Small intestine (tissue), 7 donors: Measurements from ENCODE around the gene AGPS. TPM values are rescaled to one million over a fixed set of nuclear protein-coding genes. Genes with fewer than 3 reads are reported as not detected.

Experiments used
- DNase-seq, 2 donors: peaks; one replicate each; pipeline versions ENCODE4 v3.0.0 to v3.0.0-alpha.2; 2013
- FAIRE-seq: peaks from 2 replicates; lab custom pipeline; 2012; peaks lifted over from hg19 to GRCh38; lab: Jason Lieb, UNC
- H3K27ac ChIP-seq, 3 donors: one replicate each; pipeline ENCODE4 v1.5.1; 2013; ENCODE audit warnings: low read length in 2 of 3, mild to moderate bottlenecking in 2 of 3, control low read depth in 1 of 3, inconsistent platforms in 1 of 3, low read depth in 1 of 3, moderate library complexity in 1 of 3
- H3K27me3 ChIP-seq, 3 donors: one replicate each; pipeline ENCODE4 v1.6.1; 2013; ENCODE audit warnings: low read length in 3 of 3, inconsistent platforms in 1 of 3; ENCODE audit not compliant: control insufficient read depth in 3 of 3, insufficient read depth in 3 of 3
- H3K36me3 ChIP-seq, 3 donors: one replicate each; pipeline ENCODE4 v1.6.1; 2013; ENCODE audit warnings: low read length in 3 of 3, inconsistent platforms in 1 of 3, low read depth in 1 of 3, mild to moderate bottlenecking in 1 of 3, moderate library complexity in 1 of 3; ENCODE audit not compliant: control insufficient read depth in 3 of 3, insufficient read depth in 2 of 3
- H3K4me1 ChIP-seq, 3 donors: one replicate each; pipeline ENCODE4 v1.6.1; 2013; ENCODE audit warnings: low read length in 2 of 3, inconsistent platforms in 1 of 3, low read depth in 1 of 3, mild to moderate bottlenecking in 1 of 3, moderate library complexity in 1 of 3; ENCODE audit not compliant: control insufficient read depth in 3 of 3, insufficient read depth in 2 of 3
- H3K4me3 ChIP-seq, 3 donors: one replicate each; pipeline ENCODE4 v1.5.1; 2013; ENCODE audit warnings: low read length in 3 of 3, control low read depth in 1 of 3, inconsistent platforms in 1 of 3, low read depth in 1 of 3, mild to moderate bottlenecking in 1 of 3, moderate library complexity in 1 of 3
- H3K9me3 ChIP-seq, 2 donors: one replicate each; pipeline ENCODE4 v1.6.1; 2013; ENCODE audit warnings: low read depth in 1 of 2, low read length in 1 of 2; ENCODE audit not compliant: control insufficient read depth in 2 of 2, insufficient read depth in 1 of 2
- WGBS, 3 donors: extraction: QIAGEN DNeasy Blood & Tissue Kit; methylation state at CpG; one replicate each; pipeline ENCODE4 v1.1.7; 2013; 5-methylcytosine and 5-hydroxymethylcytosine counted together
- polyA plus RNA-seq, 4 donors: library from polyadenylated mRNA; stranded (reverse) in 3 of 4; unstranded in 1 of 4; fragments of 200-250 nt in 3 of 4; fragments of 120-200 nt in 1 of 4; gene quantifications; one replicate each; pipeline versions ENCODE4 v1.2.1 to v1.2.3, GENCODE V29; 2013
- donor health status: healthy with polysubstance abuse.
- donor health status: control.
- donor health status: control.
- donor health status: Bipolar disorder and iron deficiency.
- donor health status: healthy.

AGPS gene
- polyA plus RNA-seq, 4 donors = 7.6 to 26.7 (median 11.8) TPM

DNA sequence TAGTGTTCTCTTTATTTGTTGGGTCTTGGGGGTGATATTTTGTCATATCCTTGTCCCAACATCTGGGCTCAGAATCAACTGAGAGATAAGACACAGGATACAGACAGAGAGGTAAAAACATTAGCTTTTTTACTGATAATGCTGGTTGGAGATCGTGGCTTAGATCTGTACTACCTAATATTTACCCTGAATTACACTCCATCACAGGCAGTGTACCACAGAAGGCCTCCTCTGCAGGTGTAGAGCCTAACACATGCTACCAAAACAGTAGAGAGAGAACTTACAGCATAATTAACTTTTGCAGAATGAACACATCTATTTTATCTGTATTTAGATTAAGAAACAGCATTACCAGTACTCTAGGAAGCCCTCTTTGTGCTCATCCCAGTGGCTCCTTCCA, 6.8 kb downstream of the AGPS start:
- H3K9me3 ChIP-seq = no peaks in the 10 kb centered on the region
- H3K27me3 ChIP-seq = no peaks in the 10 kb centered on the region
- peaks cover 5 to 16% (median 10%) of the 10 kb centered on the region in 3 donors for H3K4me1 ChIP-seq
- DNase-seq = no peak
- no peak overlapping the region for H3K4me3 ChIP-seq
- no peak overlapping the region for H3K27ac ChIP-seq
- H3K36me3 ChIP-seq = peaks cover 0 to 4% (median 0%) of the 10 kb centered on the region in 3 donors
- FAIRE-seq = no peak
- 13 to 47% (median 38%) methylated on average over 1 of the region's 1 CpG for WGBS, 3 donors

- H3K4me1 ChIP-seq = peaks cover 5 to 16% (median 14%) of the 10 kb centered on the region in 3 donors
- no peak for DNase-seq
- FAIRE-seq = no peak
Observed at GRCh38 chr2:177400337-177400923, 7.9 kb downstream of the AGPS start.

DNA sequence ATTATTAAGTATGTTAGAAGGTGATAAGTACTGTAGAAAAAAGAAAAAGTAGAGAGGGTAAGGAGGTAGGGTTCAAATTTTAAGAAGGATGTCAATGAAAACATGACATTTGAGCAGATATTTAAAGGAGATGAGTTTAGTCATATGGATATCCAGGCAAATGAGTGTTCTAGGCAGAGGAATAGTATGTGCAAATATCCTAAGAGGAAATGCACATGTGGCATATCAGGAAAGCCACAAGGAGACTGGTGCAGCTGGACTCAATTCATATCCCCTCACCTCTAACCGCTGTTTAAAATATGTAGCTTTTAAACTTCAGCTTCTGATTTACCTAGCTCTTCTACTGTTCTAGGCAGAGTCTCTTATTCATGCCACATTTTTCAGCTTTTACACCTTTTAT, 9.5 kb downstream of the AGPS start:
- 84 to 94% (median 90%) methylated on average over 1 of the region's 1 CpG for WGBS, 3 donors
- DNase-seq = no peak
- H3K4me1 ChIP-seq = peaks cover 3 to 16% (median 15%) of the 10 kb centered on the region in 3 donors

More at GRCh38 chr2:177400337-177400923, 7.9 kb downstream of the AGPS start:
- Histone ChIP-seq H3K36me3 (peaks cover 0 to 4% (median 0%) of the 10 kb centered on the region in 3 donors), H3K4me3 (no peak overlapping the region), H3K27me3 (no peaks in the 10 kb centered on the region), H3K27ac (no peak overlapping the region), H3K9me3 (no peaks in the 10 kb centered on the region)
- WGBS, 3 donors = 78 to 94% (median 89%) methylated on average over 4 of the region's 4 CpGs

GRCh38 chr2:177403838-177404237, 11.3 kb downstream of the AGPS start:
- Histone ChIP-seq H3K36me3 (no peaks in the 10 kb centered on the region), H3K27me3 (no peaks in the 10 kb centered on the region), H3K4me3 (no peak overlapping the region), H3K4me1 (peaks cover 3 to 10% (median 6%) of the 10 kb centered on the region in 3 donors), H3K9me3 (no peaks in the 10 kb centered on the region), H3K27ac (no peak overlapping the region)
- 76 to 86% (median 81%) methylated on average over 6 of the region's 6 CpGs for WGBS, 3 donors
- DNase-seq = no peak
- no peak for FAIRE-seq

More for the DNA sequence above, 9.5 kb downstream of the AGPS start:
- peaks cover 0 to under 1% (median 0%) of the 10 kb centered on the region in 3 donors for H3K36me3 ChIP-seq
- H3K9me3 ChIP-seq = no peaks in the 10 kb centered on the region
- H3K4me3 ChIP-seq = no peak overlapping the region
- no peak overlapping the region for H3K27ac ChIP-seq
- FAIRE-seq = no peak
- H3K27me3 ChIP-seq = no peaks in the 10 kb centered on the region

DNA sequence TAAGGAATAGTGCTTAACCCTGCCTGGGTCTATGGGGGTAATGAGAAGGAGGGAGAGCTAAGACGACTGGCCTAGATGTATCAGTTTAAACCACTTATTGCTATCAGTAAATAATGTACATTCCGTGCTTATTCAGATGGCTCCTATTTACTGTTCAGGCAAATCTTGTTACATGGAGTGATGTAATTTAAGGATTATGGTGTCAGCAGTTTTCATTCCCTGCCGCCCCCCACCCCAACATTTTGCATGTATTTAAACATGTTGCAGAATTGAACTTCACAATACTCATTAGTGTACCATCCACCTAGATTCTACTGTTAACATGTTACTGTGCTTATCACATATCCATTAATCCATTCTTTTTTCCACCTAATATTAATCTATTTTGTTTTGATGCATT, 11.7 kb downstream of the AGPS start:
- Histone ChIP-seq H3K36me3 (no peaks in the 10 kb centered on the region), H3K9me3 (peaks cover 0 to under 1% of the 10 kb centered on the region in 2 donors), H3K27ac (no peak overlapping the region), H3K4me3 (no peak overlapping the region), H3K27me3 (no peaks in the 10 kb centered on the region), H3K4me1 (peaks cover 3 to 8% (median 6%) of the 10 kb centered on the region in 3 donors)
- DNase-seq = no peak
- 74 to 94% (median 92%) methylated on average over 3 of the region's 3 CpGs for WGBS, 3 donors
- no peak for FAIRE-seq

GRCh38 chr2:177405029-177405692, 12.6 kb downstream of the AGPS start:
- 69 to 80% (median 71%) methylated on average over 2 of the region's 2 CpGs for WGBS, 3 donors
- FAIRE-seq = no peak

GRCh38 chr2:177406182-177406581, 13.6 kb downstream of the AGPS start:
- Histone ChIP-seq H3K27me3 (no peaks in the 10 kb centered on the region), H3K27ac (no peak overlapping the region), H3K4me1 (peaks cover 3 to 7% (median 6%) of the 10 kb centered on the region in 3 donors), H3K4me3 (no peak overlapping the region), H3K36me3 (no peaks in the 10 kb centered on the region), H3K9me3 (peaks cover 0 to 4% of the 10 kb centered on the region in 2 donors)
- no peak for DNase-seq
- 97 to 100% (median 100%) methylated on average over 1 of the region's 1 CpG for WGBS, 3 donors
- FAIRE-seq = no peak

More at GRCh38 chr2:177405029-177405692, 12.6 kb downstream of the AGPS start:
- no peak overlapping the region for H3K4me3 ChIP-seq
- DNase-seq = no peak
- H3K27ac ChIP-seq = no peak overlapping the region
- no peaks in the 10 kb centered on the region for H3K27me3 ChIP-seq
- H3K9me3 ChIP-seq = peaks cover 0 to 4% of the 10 kb centered on the region in 2 donors
- no peaks in the 10 kb centered on the region for H3K36me3 ChIP-seq
- peaks cover 3 to 7% (median 6%) of the 10 kb centered on the region in 3 donors for H3K4me1 ChIP-seq

DNA sequence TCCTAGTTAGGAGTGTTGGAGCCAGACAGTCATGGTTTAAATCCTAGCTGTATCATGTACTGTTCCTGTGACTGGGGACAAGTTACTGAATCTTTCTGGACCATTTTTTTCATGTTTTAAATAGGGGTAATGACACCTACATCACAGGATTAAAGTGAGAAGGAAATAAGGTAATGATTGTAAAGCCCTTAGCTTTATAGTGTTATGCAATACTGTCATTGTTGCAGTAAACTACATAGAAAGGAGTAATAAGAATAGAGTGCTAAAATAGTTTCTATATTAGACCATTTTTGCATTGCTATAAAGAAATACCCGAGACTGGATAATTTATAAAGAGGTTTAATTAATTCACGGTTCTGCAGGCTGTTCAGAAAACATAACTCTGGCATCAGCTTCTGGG, 14.5 kb downstream of the AGPS start:
- H3K27ac ChIP-seq = no peak overlapping the region
- H3K36me3 ChIP-seq = no peaks in the 10 kb centered on the region
- no peak for DNase-seq
- no peaks in the 10 kb centered on the region for H3K27me3 ChIP-seq
- H3K9me3 ChIP-seq = peaks cover 0 to 4% of the 10 kb centered on the region in 2 donors
- no peak overlapping the region for H3K4me3 ChIP-seq
- peaks cover 3 to 7% (median 6%) of the 10 kb centered on the region in 3 donors for H3K4me1 ChIP-seq
- WGBS, 3 donors = 89 to 96% (median 93%) methylated on average over 2 of the region's 2 CpGs
- FAIRE-seq = no peak
